ENCODE results near the gene NSD2.

DNA sequence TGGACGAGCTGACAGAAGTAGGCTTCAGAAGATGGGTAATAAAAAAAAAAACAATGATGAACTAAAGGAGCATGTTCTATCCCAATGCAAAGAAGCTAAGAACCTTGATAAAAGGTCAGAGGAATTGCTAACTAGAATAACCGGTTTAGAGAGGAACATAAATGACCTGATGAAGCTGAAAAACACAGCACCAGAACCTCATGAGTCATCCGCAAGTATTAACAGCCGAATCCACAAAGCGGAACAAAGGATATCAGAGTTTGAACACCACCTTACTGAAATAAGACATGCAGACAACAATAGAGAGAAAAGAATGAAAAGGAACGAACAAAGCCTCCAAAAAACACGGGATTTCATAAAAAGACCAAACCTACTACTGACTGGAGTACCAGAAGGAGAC is 127.1 kb downstream of the NSD2 start:
- TF ChIP-seq, protein P1, sequence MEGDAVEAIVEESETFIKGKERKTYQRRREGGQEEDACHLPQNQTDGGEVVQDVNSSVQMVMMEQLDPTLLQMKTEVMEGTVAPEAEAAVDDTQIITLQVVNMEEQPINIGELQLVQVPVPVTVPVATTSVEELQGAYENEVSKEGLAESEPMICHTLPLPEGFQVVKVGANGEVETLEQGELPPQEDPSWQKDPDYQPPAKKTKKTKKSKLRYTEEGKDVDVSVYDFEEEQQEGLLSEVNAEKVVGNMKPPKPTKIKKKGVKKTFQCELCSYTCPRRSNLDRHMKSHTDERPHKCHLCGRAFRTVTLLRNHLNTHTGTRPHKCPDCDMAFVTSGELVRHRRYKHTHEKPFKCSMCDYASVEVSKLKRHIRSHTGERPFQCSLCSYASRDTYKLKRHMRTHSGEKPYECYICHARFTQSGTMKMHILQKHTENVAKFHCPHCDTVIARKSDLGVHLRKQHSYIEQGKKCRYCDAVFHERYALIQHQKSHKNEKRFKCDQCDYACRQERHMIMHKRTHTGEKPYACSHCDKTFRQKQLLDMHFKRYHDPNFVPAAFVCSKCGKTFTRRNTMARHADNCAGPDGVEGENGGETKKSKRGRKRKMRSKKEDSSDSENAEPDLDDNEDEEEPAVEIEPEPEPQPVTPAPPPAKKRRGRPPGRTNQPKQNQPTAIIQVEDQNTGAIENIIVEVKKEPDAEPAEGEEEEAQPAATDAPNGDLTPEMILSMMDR (IDR thresholded peaks at IDR 0.05; ENCODE audit: low read depth, low read length) = no peak
- TF ChIP-seq EZH2phosphoT487 (IDR thresholded peaks at IDR 0.05; ENCODE audit: low read depth) = no peak
